Muscle layer of colon (tissue), 2 donors: Measurements from ENCODE around the gene CRTC1.

Experiments used
- H3K27ac ChIP-seq: one replicate; pipeline ENCODE4 v1.7.0; 2013; ENCODE audit warnings: low read depth, mild to moderate bottlenecking, low read length, moderate library complexity
- H3K27me3 ChIP-seq, 2 donors: one replicate each; pipeline ENCODE4 v1.7.0; 2013; ENCODE audit warnings: low read length in 2 of 2, mild to moderate bottlenecking in 2 of 2; ENCODE audit not compliant: insufficient read depth in 2 of 2, control insufficient read depth in 1 of 2
- H3K36me3 ChIP-seq: one replicate; pipeline ENCODE4 v1.7.0; 2013; ENCODE audit warnings: mild to moderate bottlenecking, low read length; ENCODE audit not compliant: insufficient read depth
- H3K4me1 ChIP-seq: one replicate; pipeline ENCODE4 v1.7.0; 2013; ENCODE audit warnings: mild to moderate bottlenecking, low read length; ENCODE audit not compliant: insufficient read depth
- H3K4me3 ChIP-seq, 2 donors: one replicate each; pipeline ENCODE4 v1.7.0; 2013; ENCODE audit warnings: low read length in 2 of 2, low read depth in 1 of 2, mild to moderate bottlenecking in 1 of 2, moderate library complexity in 1 of 2
- H3K9ac ChIP-seq: one replicate; pipeline ENCODE4 v1.7.0; 2013; ENCODE audit warnings: low read length
- H3K9me3 ChIP-seq: one replicate; pipeline ENCODE4 v1.7.0; 2013; ENCODE audit warnings: mild to moderate bottlenecking, low read length
- donor health status: abdominal sarcoma.
- donor health status: Adenocarcinoma of cecum.

The CRTC1 gene

GRCh38 chr19:18663940-18664530 is 19.4 kb upstream of the CRTC1 start:
- Histone ChIP-seq H3K4me1 (peaks cover 28% of the 10 kb centered on the region), H3K9me3 (no peaks in the 10 kb centered on the region), H3K4me3 (no peak overlapping the region), H3K36me3 (peaks cover 13% of the 10 kb centered on the region), H3K9ac (no peak overlapping the region), H3K27ac (no peak overlapping the region), H3K27me3 (no peaks in the 10 kb centered on the region)

- Histone ChIP-seq H3K27me3 (no peaks in the 10 kb centered on the region), H3K4me1 (peaks cover 17% of the 10 kb centered on the region), H3K9ac (no peak overlapping the region), H3K27ac (peak overlapping the region; percentile 82), H3K4me3 (no peak overlapping the region), H3K36me3 (peaks cover 21% of the 10 kb centered on the region), H3K9me3 (no peaks in the 10 kb centered on the region)
These were observed 17.7 kb upstream of the CRTC1 start for GRCh38 chr19:18665771-18666202.

GRCh38 chr19:18666317-18666716 is 17.2 kb upstream of the CRTC1 start:
- peaks cover 21% of the 10 kb centered on the region for H3K36me3 ChIP-seq
- H3K9ac ChIP-seq: no peak overlapping the region
- no peak overlapping the region for H3K4me3 ChIP-seq
- peak overlapping the region; percentile 82 for H3K27ac ChIP-seq
- H3K4me1 ChIP-seq: peaks cover 17% of the 10 kb centered on the region
- no peaks in the 10 kb centered on the region for H3K9me3 ChIP-seq
- no peaks in the 10 kb centered on the region for H3K27me3 ChIP-seq

- H3K36me3 ChIP-seq: peaks cover 21% of the 10 kb centered on the region
- peaks cover 18% of the 10 kb centered on the region for H3K4me1 ChIP-seq
- H3K9ac ChIP-seq: no peak overlapping the region
- no peaks in the 10 kb centered on the region for H3K27me3 ChIP-seq
- H3K9me3 ChIP-seq: no peaks in the 10 kb centered on the region
- peak overlapping the region; percentile 82 for H3K27ac ChIP-seq
- no peak overlapping the region for H3K4me3 ChIP-seq
These were observed 16.7 kb upstream of the CRTC1 start for GRCh38 chr19:18666784-18667183.

- H3K27me3 ChIP-seq: no peaks in the 10 kb centered on the region
- H3K36me3 ChIP-seq: peaks cover 21% of the 10 kb centered on the region
- H3K9ac ChIP-seq: no peak overlapping the region
- no peaks in the 10 kb centered on the region for H3K9me3 ChIP-seq
- no peak overlapping the region for H3K27ac ChIP-seq
- peaks cover 25% of the 10 kb centered on the region for H3K4me1 ChIP-seq
- H3K4me3 ChIP-seq: no peak overlapping the region
These were observed 15.8 kb upstream of the CRTC1 start for GRCh38 chr19:18667531-18668251.

- no peak overlapping the region for H3K27ac ChIP-seq
- H3K9ac ChIP-seq: no peak overlapping the region
- H3K4me3 ChIP-seq: no peak overlapping the region
- H3K36me3 ChIP-seq: peaks cover 21% of the 10 kb centered on the region
- H3K4me1 ChIP-seq: peaks cover 25% of the 10 kb centered on the region
- no peaks in the 10 kb centered on the region for H3K27me3 ChIP-seq
- H3K9me3 ChIP-seq: no peaks in the 10 kb centered on the region
These were observed 15.2 kb upstream of the CRTC1 start for GRCh38 chr19:18668252-18668631.

- peaks cover 21% of the 10 kb centered on the region for H3K36me3 ChIP-seq
These were observed 14.5 kb upstream of the CRTC1 start for GRCh38 chr19:18668744-18669523.

GRCh38 chr19:18669524-18669817 is 14.0 kb upstream of the CRTC1 start:
- Histone ChIP-seq H3K36me3 (peaks cover 21% of the 10 kb centered on the region), H3K9me3 (no peaks in the 10 kb centered on the region), H3K4me3 (no peak overlapping the region), H3K9ac (no peak overlapping the region), H3K27me3 (no peaks in the 10 kb centered on the region), H3K4me1 (peaks cover 27% of the 10 kb centered on the region), H3K27ac (no peak overlapping the region)

More at GRCh38 chr19:18668744-18669523, 14.5 kb upstream of the CRTC1 start:
- no peaks in the 10 kb centered on the region for H3K9me3 ChIP-seq
- no peak overlapping the region for H3K27ac ChIP-seq
- H3K9ac ChIP-seq: no peak overlapping the region
- no peaks in the 10 kb centered on the region for H3K27me3 ChIP-seq
- peaks cover 24% of the 10 kb centered on the region for H3K4me1 ChIP-seq
- no peak overlapping the region for H3K4me3 ChIP-seq

GRCh38 chr19:18669883-18670282 is 13.6 kb upstream of the CRTC1 start:
- H3K9me3 ChIP-seq: no peaks in the 10 kb centered on the region
- H3K27ac ChIP-seq: no peak overlapping the region
- no peak overlapping the region for H3K4me3 ChIP-seq
- peaks cover 21% of the 10 kb centered on the region for H3K36me3 ChIP-seq
- peaks cover 31% of the 10 kb centered on the region for H3K4me1 ChIP-seq
- H3K27me3 ChIP-seq: no peaks in the 10 kb centered on the region
- no peak overlapping the region for H3K9ac ChIP-seq

- H3K9me3 ChIP-seq: no peaks in the 10 kb centered on the region
- no peaks in the 10 kb centered on the region for H3K27me3 ChIP-seq
- peaks cover 32% of the 10 kb centered on the region for H3K4me1 ChIP-seq
- H3K9ac ChIP-seq: no peak overlapping the region
- peaks cover 21% of the 10 kb centered on the region for H3K36me3 ChIP-seq
- no peak overlapping the region for H3K4me3 ChIP-seq
- no peak overlapping the region for H3K27ac ChIP-seq
These were observed 13.2 kb upstream of the CRTC1 start for GRCh38 chr19:18670312-18670711.

- H3K9ac ChIP-seq: no peak overlapping the region
- no peaks in the 10 kb centered on the region for H3K27me3 ChIP-seq
- peaks cover 32% of the 10 kb centered on the region for H3K4me1 ChIP-seq
- H3K4me3 ChIP-seq: no peak overlapping the region
- no peaks in the 10 kb centered on the region for H3K9me3 ChIP-seq
- H3K36me3 ChIP-seq: peaks cover 21% of the 10 kb centered on the region
- H3K27ac ChIP-seq: no peak overlapping the region
These were observed 12.0 kb upstream of the CRTC1 start for GRCh38 chr19:18671303-18672043.
